MCF 10A (cell line): Measurements from ENCODE around the gene GALNT12. TPM values are rescaled to one million over a fixed set of nuclear protein-coding genes. Genes with fewer than 3 reads are reported as not detected.

Experiments
- BruUV-seq: library from RNA; stranded (reverse); fragments of 400-500 nt; replicated peaks from 2 replicates; lab custom pipeline; 2021; lab: Mats Ljungman, UMichigan
- CTCF ChIA-PET: fragments of 300-600 bp; sonication (Branson Sonifier 250); formaldehyde crosslinking; extraction: SDS; loops from one replicate; lab custom pipeline; 2021; ENCODE audit warnings: antibody characterized with exemption, inconsistent platforms; lab: Yijun Ruan, JAX
- POLR2A ChIA-PET: fragments of 300-600, 350-650 bp; sonication (Branson Sonifier 250); formaldehyde crosslinking; extraction: SDS; loops from one replicate; lab custom pipeline; 2020; ENCODE audit warnings: antibody characterized with exemption, inconsistent platforms; lab: Yijun Ruan, JAX
- DNase-seq: peaks from one replicate; pipeline ENCODE4 v3.0.0-alpha.2; 2018; ENCODE audit not compliant: unreplicated experiment
- H3K27ac Mint-ChIP-seq: one replicate; pipeline ENCODE4 v1.8.0; 2022; ENCODE audit warnings: mild to moderate bottlenecking, low read depth, mixed read lengths; ENCODE audit not compliant: unreplicated experiment
- H3K27me3 Mint-ChIP-seq: one replicate; pipeline ENCODE4 v1.8.0; 2022; ENCODE audit warnings: mixed read lengths; ENCODE audit not compliant: insufficient read depth, unreplicated experiment
- H3K36me3 Mint-ChIP-seq: one replicate; pipeline ENCODE4 v1.8.0; 2022; ENCODE audit warnings: mild to moderate bottlenecking, moderate library complexity, mixed read lengths; ENCODE audit not compliant: insufficient read depth, unreplicated experiment
- H3K4me1 Mint-ChIP-seq: one replicate; pipeline ENCODE4 v1.8.0; 2022; ENCODE audit warnings: mixed read lengths; ENCODE audit not compliant: insufficient read depth, unreplicated experiment
- H3K4me3 Mint-ChIP-seq: one replicate; pipeline ENCODE4 v1.8.0; 2022; ENCODE audit warnings: mild to moderate bottlenecking, moderate library complexity, mixed read lengths; ENCODE audit not compliant: unreplicated experiment
- H3K9me3 Mint-ChIP-seq: one replicate; pipeline ENCODE4 v1.8.0; 2022; ENCODE audit warnings: mixed read lengths; ENCODE audit not compliant: unreplicated experiment
- CTCF ChIP-seq: fragments of 200-600 bp; IDR thresholded peaks from one replicate; pipeline ENCODE4 v1.8.0; 2022; ENCODE audit warnings: antibody characterized with exemption, mild to moderate bottlenecking; ENCODE audit not compliant: unreplicated experiment
- intact Hi-C: fragments of 100-400 bp; cut with micrococcal nuclease; formaldehyde crosslinking; loops from 2 replicates; pipeline ENCODE4 v1.14.1; 2022
- total RNA-seq: library from RNA; stranded (reverse); gene quantifications from 2 replicates; pipeline ENCODE4 v1.2.3, GENCODE V29; 2022

Gene GALNT12
- total RNA-seq, 1 experiment from 2014 or later, result not detected

DNA sequence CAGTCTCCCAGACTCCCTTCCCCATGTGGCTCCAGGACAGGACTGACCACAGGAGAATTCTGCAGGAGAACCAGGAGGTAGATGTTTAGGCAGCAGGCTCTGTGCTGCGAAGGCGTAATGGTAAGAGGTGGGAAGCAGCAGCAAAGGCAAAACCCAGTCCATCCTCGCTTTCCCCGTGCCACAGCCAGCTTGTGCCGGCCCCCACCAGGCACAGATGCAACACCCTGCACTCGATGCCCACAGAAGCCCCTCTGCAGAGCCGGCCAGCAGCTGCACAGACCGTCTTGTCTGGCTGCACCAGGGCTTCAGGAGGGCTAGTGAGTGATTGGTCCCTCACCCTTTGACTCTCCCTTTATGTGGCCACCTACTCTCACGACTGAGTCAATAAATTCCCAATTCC lies 39.1 kb upstream of the GALNT12 start:
- Mint-ChIP-seq H3K27me3 (no peaks in the 10 kb centered on the region), H3K36me3 (peaks cover 13% of the 10 kb centered on the region), H3K4me3 (no peak overlapping the region), H3K9me3 (no peaks in the 10 kb centered on the region), H3K27ac (peak overlapping the region; percentile 44), H3K4me1 (peaks cover 21% of the 10 kb centered on the region)
- DNase-seq, result no peak
- intact Hi-C loops, result loop anchor here (10.0 kb wide), 1 partner anchor 56 kb away; no protein-coding TSS in a partner anchor
- BruUV-seq, result no TSS peak
- ChIA-PET CTCF (interaction anchor here (3.6 kb wide), 1 partner anchor 8 kb away, joined by 47 read pairs; no protein-coding TSS in a partner anchor), POLR2A (no interaction called here)
- TF ChIP-seq CTCF, result no peak

GRCh38 chr9:98770717-98771116 lies 36.8 kb upstream of the GALNT12 start:
- intact Hi-C loops, result no loop called here
- TF ChIP-seq CTCF, result no peak
- H3K4me3 Mint-ChIP-seq, result no peak overlapping the region

DNA sequence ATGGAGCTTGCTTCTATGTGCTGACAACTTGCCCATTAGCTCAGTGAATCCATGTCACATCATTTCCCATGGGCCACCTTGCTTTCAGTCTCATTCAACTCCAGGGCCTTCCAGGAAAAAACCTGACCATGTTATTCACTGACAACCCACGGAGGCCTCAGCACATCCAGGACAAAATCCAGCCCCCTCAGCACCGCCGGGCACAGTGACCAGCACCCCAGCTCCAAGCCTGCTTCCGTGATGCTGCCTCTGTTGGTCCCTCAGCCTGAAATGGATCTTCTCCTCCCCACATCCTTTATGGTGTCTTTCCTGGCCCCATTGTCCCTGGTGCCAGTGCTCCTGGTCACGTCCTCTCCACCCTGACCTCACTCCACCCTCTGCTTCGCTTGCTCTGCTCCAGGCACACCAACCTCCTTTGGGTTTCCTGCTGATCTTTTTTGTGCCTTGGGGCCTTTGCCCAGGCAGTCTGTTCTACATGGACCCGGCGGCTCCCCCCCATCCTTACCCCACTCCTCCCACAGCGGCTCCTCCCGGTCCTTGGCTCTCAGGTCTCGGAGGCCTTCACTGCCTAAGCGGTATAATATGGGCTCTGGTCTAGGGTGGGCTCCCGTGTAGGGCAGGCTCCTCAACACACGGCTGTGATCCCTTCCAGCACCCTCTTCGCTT lies 36.1 kb upstream of the GALNT12 start:
- CTCF ChIA-PET, result interaction anchor here (1.2 to 1.7 kb wide), 2 partner anchors 11 to 455 kb away, joined by 3 to 6 read pairs; no protein-coding TSS in a partner anchor
- intact Hi-C loops, result no loop called here
- no TSS peak for BruUV-seq

More at GRCh38 chr9:98770717-98771116, 36.8 kb upstream of the GALNT12 start:
- peaks cover 7% of the 10 kb centered on the region for H3K4me1 Mint-ChIP-seq
- H3K27ac Mint-ChIP-seq, result no peak overlapping the region
- ChIA-PET CTCF (interaction anchor here (1.2 to 1.7 kb wide), 2 partner anchors 11 to 455 kb away, joined by 3 to 6 read pairs; no protein-coding TSS in a partner anchor), POLR2A (no interaction called here)
- BruUV-seq, result no TSS peak
- H3K36me3 Mint-ChIP-seq, result peaks cover 13% of the 10 kb centered on the region
- no peaks in the 10 kb centered on the region for H3K9me3 Mint-ChIP-seq
- H3K27me3 Mint-ChIP-seq, result no peaks in the 10 kb centered on the region
- no peak for DNase-seq

More for the DNA sequence above, 36.1 kb upstream of the GALNT12 start:
- peaks cover 16% of the 10 kb centered on the region for H3K36me3 Mint-ChIP-seq
- H3K9me3 Mint-ChIP-seq, result no peaks in the 10 kb centered on the region
- no peak for DNase-seq
- H3K27me3 Mint-ChIP-seq, result no peaks in the 10 kb centered on the region
- POLR2A ChIA-PET, result no interaction called here
- H3K4me1 Mint-ChIP-seq, result peaks cover 7% of the 10 kb centered on the region
- no peak for TF ChIP-seq CTCF
- no peak overlapping the region for H3K4me3 Mint-ChIP-seq
- H3K27ac Mint-ChIP-seq, result no peak overlapping the region
